ENCODE data around the gene ITFG2.

Gene ITFG2

DNA sequence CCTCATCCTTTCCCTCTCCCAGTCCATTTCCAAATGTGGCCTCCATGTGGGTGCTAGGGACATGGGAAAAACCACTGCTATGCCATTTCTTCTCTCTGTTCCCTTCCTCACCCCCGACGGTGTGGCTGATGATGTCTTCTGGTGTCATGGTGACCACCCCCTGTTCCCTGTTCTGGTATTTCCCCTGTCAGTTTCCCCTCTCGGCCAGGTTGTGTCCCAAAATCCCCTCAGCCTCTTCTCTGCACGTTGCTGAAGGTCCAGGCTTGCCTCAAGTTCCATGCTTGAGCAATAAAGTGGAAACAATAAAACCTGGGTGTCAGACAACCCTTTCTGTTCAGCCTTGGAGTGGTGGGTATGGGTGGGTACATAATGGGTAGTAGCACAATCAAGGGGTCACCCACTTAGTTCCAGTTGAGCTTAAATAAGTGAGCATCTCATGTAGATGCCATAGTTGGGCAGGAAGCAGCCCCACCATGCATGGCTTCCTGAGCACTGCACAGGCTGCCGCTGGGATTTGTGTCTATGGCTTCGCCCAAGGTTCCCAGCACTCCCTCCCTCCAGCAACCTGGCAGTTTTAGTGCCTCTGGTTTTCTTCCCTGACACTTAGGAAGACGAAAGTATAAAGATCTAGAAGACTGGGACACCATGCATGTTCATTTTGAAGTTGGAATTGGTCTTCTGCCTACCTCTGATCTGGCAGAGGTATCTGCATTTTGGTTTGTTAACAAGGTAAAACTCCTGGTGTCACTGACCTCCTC, 8.7 kb upstream of the ITFG2 start:
- H4K12ac ChIP-seq (ENCODE audit: low read depth, low read length), result no peak overlapping the region
- no peak overlapping the region for H4K8ac ChIP-seq (ENCODE audit: low read depth, low read length)

DNA sequence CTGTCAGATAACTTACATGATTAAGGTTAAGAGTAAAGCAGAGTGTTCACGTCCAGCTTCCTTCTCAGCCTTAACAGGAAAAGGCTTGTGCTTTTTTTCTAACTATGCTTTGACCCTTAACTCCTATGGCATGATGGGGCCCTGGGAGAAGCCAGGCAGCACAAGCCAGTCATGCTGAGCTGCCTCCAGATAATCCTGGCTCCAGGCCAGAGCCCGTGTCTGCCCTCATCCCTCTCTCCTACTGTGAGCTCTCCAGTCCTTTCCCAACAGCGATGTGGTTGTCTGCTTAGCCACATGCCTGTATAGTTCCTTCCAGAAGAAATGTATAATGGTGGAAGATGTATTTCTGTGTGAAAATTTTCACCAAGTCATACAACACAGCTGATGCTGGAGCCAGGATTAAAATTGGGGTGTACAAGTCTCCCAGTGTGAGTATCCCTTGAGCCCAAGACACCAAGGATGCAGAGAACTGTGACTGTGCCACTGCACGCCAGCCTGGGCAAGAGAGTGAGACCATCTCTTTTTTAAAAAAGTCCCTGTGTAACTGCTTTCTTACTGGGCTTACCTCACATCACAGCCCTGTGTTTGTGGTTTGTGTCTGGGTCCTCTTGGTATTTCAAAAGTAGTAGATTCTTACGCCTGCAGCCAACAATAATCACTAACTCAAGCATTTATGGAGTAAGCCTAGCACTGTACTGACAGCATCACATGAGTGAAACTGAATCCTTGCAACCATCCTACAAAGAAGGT, 7.9 kb upstream of the ITFG2 start:
- Histone ChIP-seq H2BK120ac (ENCODE audit: insufficient read depth, low read length, poor library complexity) (no peak overlapping the region), H3K9me3 (ENCODE audit: insufficient read depth, low read depth, low read length) (peaks cover 2% of the 10 kb centered on the region), H2BK5ac (ENCODE audit: low read depth, low read length, poor library complexity) (no peak overlapping the region), H3K27ac (ENCODE audit: low read depth, low read length) (no peak overlapping the region), H2BK12ac (ENCODE audit: low read length) (no peak overlapping the region), H3K18ac (ENCODE audit: low read length) (no peak overlapping the region), H3K79me1 (ENCODE audit: low read length) (no peaks in the 10 kb centered on the region), H3K14ac (ENCODE audit: low read length) (no peak overlapping the region), H3K4me2 (ENCODE audit: low read length) (no peak overlapping the region), H3K27me3 (ENCODE audit: insufficient read depth, low read length) (no peaks in the 10 kb centered on the region), H2AK5ac (ENCODE audit: low read length) (no peak overlapping the region), H4K12ac (ENCODE audit: low read depth, low read length) (no peak overlapping the region), H3K4me3 (ENCODE audit: low read depth, low read length) (no peak overlapping the region), H4K8ac (ENCODE audit: low read depth, low read length) (no peak overlapping the region), H3K23ac (ENCODE audit: low read length) (no peak overlapping the region), H2AFZ (ENCODE audit: insufficient read depth, low read length, poor library complexity) (no peak overlapping the region), H3K79me2 (ENCODE audit: control insufficient read depth, insufficient read depth, low read length, poor library complexity) (no peaks in the 10 kb centered on the region), H3K36me3 (ENCODE audit: control insufficient read depth in 1 of 2, insufficient read depth in 2 of 2, low read length in 2 of 2) (peaks cover 41 to 54% of the 10 kb centered on the region in 2 experiments), H3K4me1 (ENCODE audit: control insufficient read depth in 1 of 2, insufficient read depth in 2 of 2, low read length in 2 of 2) (no peaks in the 10 kb centered on the region), H4K91ac (ENCODE audit: low read depth, low read length) (no peak overlapping the region), H3K4ac (ENCODE audit: low read depth, low read length) (no peak overlapping the region), H3K9ac (ENCODE audit: low read length) (no peak overlapping the region)
- WGBS (ENCODE audit: extremely low coverage, insufficient coverage, insufficient read length), result no CpG with 5 or more reads among the region's 5 CpGs
- DNase-seq, result peak; percentile 23

More for the DNA sequence above, 8.7 kb upstream of the ITFG2 start:
- Histone ChIP-seq H2BK12ac (ENCODE audit: low read length) (no peak overlapping the region), H3K4me3 (ENCODE audit: low read depth, low read length) (no peak overlapping the region), H3K36me3 (ENCODE audit: control insufficient read depth in 1 of 2, insufficient read depth in 2 of 2, low read length in 2 of 2) (peaks cover 44 to 61% of the 10 kb centered on the region in 2 experiments), H3K9me3 (ENCODE audit: insufficient read depth, low read depth, low read length) (peaks cover 2% of the 10 kb centered on the region), H3K18ac (ENCODE audit: low read length) (no peak overlapping the region), H2AFZ (ENCODE audit: insufficient read depth, low read length, poor library complexity) (no peak overlapping the region), H3K79me2 (ENCODE audit: control insufficient read depth, insufficient read depth, low read length, poor library complexity) (no peaks in the 10 kb centered on the region), H3K27me3 (ENCODE audit: insufficient read depth, low read length) (no peaks in the 10 kb centered on the region), H3K4ac (ENCODE audit: low read depth, low read length) (no peak overlapping the region), H3K79me1 (ENCODE audit: low read length) (no peaks in the 10 kb centered on the region), H3K4me2 (ENCODE audit: low read length) (no peak overlapping the region), H3K14ac (ENCODE audit: low read length) (no peak overlapping the region), H3K9ac (ENCODE audit: low read length) (no peak overlapping the region), H3K27ac (ENCODE audit: low read depth, low read length) (no peak overlapping the region), H3K4me1 (ENCODE audit: control insufficient read depth in 1 of 2, insufficient read depth in 2 of 2, low read length in 2 of 2) (no peaks in the 10 kb centered on the region), H3K23ac (ENCODE audit: low read length) (no peak overlapping the region), H4K91ac (ENCODE audit: low read depth, low read length) (no peak overlapping the region), H2BK120ac (ENCODE audit: insufficient read depth, low read length, poor library complexity) (no peak overlapping the region), H2AK5ac (ENCODE audit: low read length) (no peak overlapping the region), H2BK5ac (ENCODE audit: low read depth, low read length, poor library complexity) (no peak overlapping the region)
- WGBS (ENCODE audit: extremely low coverage, insufficient coverage, insufficient read length), result no CpG with 5 or more reads among the region's 7 CpGs
- no peak for DNase-seq

DNA sequence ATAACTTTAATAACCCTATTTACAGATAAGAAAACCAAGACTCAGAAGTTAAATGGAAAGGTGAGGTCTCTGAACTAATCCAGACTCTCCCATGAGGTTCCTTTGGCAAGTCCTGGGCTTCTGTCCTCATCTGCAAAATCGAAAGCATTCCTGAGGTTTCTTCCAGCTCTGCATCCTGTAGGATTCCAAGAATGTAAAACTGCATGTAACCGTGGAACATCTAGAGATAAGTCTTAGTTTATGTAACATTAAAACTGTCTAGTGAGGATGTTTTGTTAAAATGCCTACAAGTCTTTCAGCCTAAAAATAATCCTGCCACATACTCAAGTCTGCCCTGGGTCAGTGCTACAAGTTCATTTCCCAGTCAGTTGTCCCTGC, 7.3 kb upstream of the ITFG2 start:
- Histone ChIP-seq H3K14ac (ENCODE audit: low read length) (no peak overlapping the region), H3K9ac (ENCODE audit: low read length) (no peak overlapping the region), H3K18ac (ENCODE audit: low read length) (no peak overlapping the region), H2BK5ac (ENCODE audit: low read depth, low read length, poor library complexity) (no peak overlapping the region), H4K91ac (ENCODE audit: low read depth, low read length) (no peak overlapping the region), H2BK12ac (ENCODE audit: low read length) (no peak overlapping the region), H3K79me2 (ENCODE audit: control insufficient read depth, insufficient read depth, low read length, poor library complexity) (no peaks in the 10 kb centered on the region), H4K8ac (ENCODE audit: low read depth, low read length) (no peak overlapping the region), H3K27ac (ENCODE audit: low read depth, low read length) (no peak overlapping the region), H3K79me1 (ENCODE audit: low read length) (no peaks in the 10 kb centered on the region), H4K12ac (ENCODE audit: low read depth, low read length) (no peak overlapping the region), H3K4me1 (ENCODE audit: control insufficient read depth in 1 of 2, insufficient read depth in 2 of 2, low read length in 2 of 2) (no peaks in the 10 kb centered on the region), H3K27me3 (ENCODE audit: insufficient read depth, low read length) (no peaks in the 10 kb centered on the region), H2AK5ac (ENCODE audit: low read length) (no peak overlapping the region), H3K9me3 (ENCODE audit: insufficient read depth, low read depth, low read length) (peaks cover 2% of the 10 kb centered on the region), H3K23ac (ENCODE audit: low read length) (no peak overlapping the region), H3K4me2 (ENCODE audit: low read length) (no peak overlapping the region), H3K4me3 (ENCODE audit: low read depth, low read length) (no peak overlapping the region), H2BK120ac (ENCODE audit: insufficient read depth, low read length, poor library complexity) (no peak overlapping the region), H3K36me3 (ENCODE audit: control insufficient read depth in 1 of 2, insufficient read depth in 2 of 2, low read length in 2 of 2) (peaks cover 37 to 48% of the 10 kb centered on the region in 2 experiments), H3K4ac (ENCODE audit: low read depth, low read length) (no peak overlapping the region), H2AFZ (ENCODE audit: insufficient read depth, low read length, poor library complexity) (no peak overlapping the region)
- DNase-seq, result no peak
- WGBS (ENCODE audit: extremely low coverage, insufficient coverage, insufficient read length), result no CpG with 5 or more reads among the region's 2 CpGs

DNA sequence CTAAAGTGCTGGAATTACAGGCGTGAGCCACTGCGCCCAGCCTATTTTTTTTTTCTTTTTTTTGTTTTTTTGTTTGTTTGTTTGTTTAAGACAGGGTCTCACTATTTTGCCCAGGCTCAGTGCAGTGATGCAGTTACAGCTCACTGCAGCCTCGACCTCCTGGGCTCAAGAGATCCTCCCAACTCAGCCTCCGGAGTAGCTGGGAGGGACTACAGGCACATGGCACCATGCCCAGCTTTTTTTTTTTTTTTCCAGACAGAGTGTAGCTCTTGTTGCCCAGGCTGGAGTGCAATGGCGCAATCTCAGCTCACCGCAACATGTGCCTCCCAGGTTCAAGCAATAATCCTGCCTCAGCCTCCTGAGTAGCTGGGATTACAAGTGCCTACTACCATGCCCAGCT, 5.8 kb upstream of the ITFG2 start:
- Histone ChIP-seq H3K14ac (ENCODE audit: low read length) (no peak overlapping the region), H3K4ac (ENCODE audit: low read depth, low read length) (no peak overlapping the region), H2BK5ac (ENCODE audit: low read depth, low read length, poor library complexity) (no peak overlapping the region), H3K79me2 (ENCODE audit: control insufficient read depth, insufficient read depth, low read length, poor library complexity) (no peaks in the 10 kb centered on the region), H3K18ac (ENCODE audit: low read length) (no peak overlapping the region), H3K23ac (ENCODE audit: low read length) (no peak overlapping the region), H2AK5ac (ENCODE audit: low read length) (no peak overlapping the region), H2BK120ac (ENCODE audit: insufficient read depth, low read length, poor library complexity) (no peak overlapping the region), H3K36me3 (ENCODE audit: control insufficient read depth in 1 of 2, insufficient read depth in 2 of 2, low read length in 2 of 2) (peaks cover 22 to 33% of the 10 kb centered on the region in 2 experiments), H3K9me3 (ENCODE audit: insufficient read depth, low read depth, low read length) (no peaks in the 10 kb centered on the region), H3K79me1 (ENCODE audit: low read length) (peaks cover 2% of the 10 kb centered on the region), H2BK12ac (ENCODE audit: low read length) (no peak overlapping the region), H3K27me3 (ENCODE audit: insufficient read depth, low read length) (no peaks in the 10 kb centered on the region), H3K4me2 (ENCODE audit: low read length) (no peak overlapping the region), H2AFZ (ENCODE audit: insufficient read depth, low read length, poor library complexity) (no peak overlapping the region), H4K91ac (ENCODE audit: low read depth, low read length) (no peak overlapping the region), H3K4me3 (ENCODE audit: low read depth, low read length) (no peak overlapping the region), H4K8ac (ENCODE audit: low read depth, low read length) (no peak overlapping the region), H3K4me1 (ENCODE audit: control insufficient read depth in 1 of 2, insufficient read depth in 2 of 2, low read length in 2 of 2) (peaks cover 0 to 2% of the 10 kb centered on the region in 2 experiments), H3K27ac (ENCODE audit: low read depth, low read length) (no peak overlapping the region), H3K9ac (ENCODE audit: low read length) (no peak overlapping the region), H4K12ac (ENCODE audit: low read depth, low read length) (no peak overlapping the region)
- no peak for DNase-seq
- WGBS (ENCODE audit: extremely low coverage, insufficient coverage, insufficient read length), result no CpG with 5 or more reads among the region's 6 CpGs

All from trophoblast cell (in vitro differentiated cells and primary cell).